Right renal cortex interstitium (tissue), 3 donors: ENCODE results near the gene SLC44A5. TPM values are rescaled to one million over a fixed set of nuclear protein-coding genes. Genes with fewer than 3 reads are reported as not detected.
"Not testable (repeated sequence)": the region's sequence is repeated elsewhere in the genome, so short reads cannot be mapped to it uniquely, and the experiment has no call there.

Experiments
- DNase-seq, 3 donors: peaks; one replicate each; pipeline ENCODE4 v3.0.0-alpha.2; 2013; ENCODE audit warnings: low read depth in 3 of 3, low spot score in 2 of 3
- polyA plus RNA-seq, 3 donors: library from polyadenylated mRNA; unstranded; fragments of 120-200 nt; gene quantifications; one replicate each; pipeline ENCODE4 v1.2.1, GENCODE V29; 2013; ENCODE audit not compliant: insufficient read length in 3 of 3

Gene SLC44A5
- polyA plus RNA-seq, 3 donors: 10.3 to 14.9 (median 10.4) TPM

- no peak for DNase-seq
Measured at GRCh38 chr1:75469586-75470173, 141.2 kb downstream of the SLC44A5 start.

- no peak for DNase-seq
Measured at GRCh38 chr1:75461808-75462325, 149.0 kb downstream of the SLC44A5 start.

GRCh38 chr1:75449998-75450397 lies 160.9 kb downstream of the SLC44A5 start:
- DNase-seq: no peak

GRCh38 chr1:75444220-75444619 lies 166.7 kb downstream of the SLC44A5 start:
- DNase-seq: no peak

GRCh38 chr1:75440274-75440673 lies 170.6 kb downstream of the SLC44A5 start:
- DNase-seq: no peak

- no peak for DNase-seq
Measured at GRCh38 chr1:75438355-75438754, 172.6 kb downstream of the SLC44A5 start.

GRCh38 chr1:75431843-75432242 lies 179.1 kb downstream of the SLC44A5 start:
- no peak for DNase-seq

- DNase-seq: no peak
Measured at GRCh38 chr1:75430526-75430925, 180.4 kb downstream of the SLC44A5 start.

- no peak for DNase-seq
Measured at GRCh38 chr1:75426688-75427087, 184.2 kb downstream of the SLC44A5 start.

GRCh38 chr1:75425001-75425650 lies 185.8 kb downstream of the SLC44A5 start:
- no peak for DNase-seq

GRCh38 chr1:75423616-75424015 lies 187.3 kb downstream of the SLC44A5 start:
- no peak for DNase-seq

GRCh38 chr1:75423136-75423535 lies 187.8 kb downstream of the SLC44A5 start:
- DNase-seq: no peak

GRCh38 chr1:75421371-75421770 lies 189.5 kb downstream of the SLC44A5 start:
- no peak for DNase-seq

- DNase-seq: no peak
Measured at GRCh38 chr1:75415187-75415586, 195.7 kb downstream of the SLC44A5 start.

GRCh38 chr1:75412616-75413015 lies 198.3 kb downstream of the SLC44A5 start:
- DNase-seq: no peak

- DNase-seq: not testable (repeated sequence)
Measured at GRCh38 chr1:75404681-75405080, 206.2 kb downstream of the SLC44A5 start.

- not testable (repeated sequence) for DNase-seq
Measured at GRCh38 chr1:75403147-75403646, 207.7 kb downstream of the SLC44A5 start.

- DNase-seq: no peak
Measured at GRCh38 chr1:75400716-75401115, 210.2 kb downstream of the SLC44A5 start.

GRCh38 chr1:75396745-75397144 lies 214.2 kb downstream of the SLC44A5 start:
- DNase-seq: no peak

GRCh38 chr1:75396260-75396659 lies 214.7 kb downstream of the SLC44A5 start:
- no peak for DNase-seq

- DNase-seq: no peak
Measured at GRCh38 chr1:75394386-75395139, 216.4 kb downstream of the SLC44A5 start.
